HG02938 (cell line): Measurements from ENCODE around the gene BCL7B.
"Not testable (repeated sequence)": the region's sequence is repeated elsewhere in the genome, so short reads cannot be mapped to it uniquely, and the experiment has no call there.

ENCODE experiments used
- ATAC-seq: cut with Tn5 transposase; IDR thresholded peaks from one replicate; pipeline ENCODE4 v1.9.1; 2021; ENCODE audit warnings: mild to moderate bottlenecking, moderate library complexity; ENCODE audit not compliant: unreplicated experiment

The BCL7B gene

DNA sequence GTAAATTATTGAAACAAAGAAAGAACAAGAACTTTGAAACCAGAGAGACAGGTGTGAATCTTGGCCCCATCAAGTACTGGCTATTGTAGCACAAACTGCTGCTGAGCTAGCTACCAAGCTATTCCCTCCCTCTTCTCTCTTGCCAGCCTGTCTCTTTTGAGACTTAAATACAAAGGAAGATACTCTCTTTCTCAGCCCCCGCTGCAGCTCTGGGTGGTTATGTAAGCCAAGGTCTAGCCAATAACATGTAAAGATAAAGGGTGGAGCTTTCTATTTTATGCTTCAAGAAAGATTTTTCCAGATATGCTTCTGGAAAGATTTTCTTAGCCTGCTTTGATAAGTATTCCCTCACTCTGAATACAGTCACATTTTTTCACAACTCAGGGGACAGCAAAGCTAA, 52.6 kb downstream of the BCL7B start:
- no peak for ATAC-seq

- ATAC-seq = no peak
Measured at GRCh38 chr7:73504017-73504416, 53.5 kb downstream of the BCL7B start.

DNA sequence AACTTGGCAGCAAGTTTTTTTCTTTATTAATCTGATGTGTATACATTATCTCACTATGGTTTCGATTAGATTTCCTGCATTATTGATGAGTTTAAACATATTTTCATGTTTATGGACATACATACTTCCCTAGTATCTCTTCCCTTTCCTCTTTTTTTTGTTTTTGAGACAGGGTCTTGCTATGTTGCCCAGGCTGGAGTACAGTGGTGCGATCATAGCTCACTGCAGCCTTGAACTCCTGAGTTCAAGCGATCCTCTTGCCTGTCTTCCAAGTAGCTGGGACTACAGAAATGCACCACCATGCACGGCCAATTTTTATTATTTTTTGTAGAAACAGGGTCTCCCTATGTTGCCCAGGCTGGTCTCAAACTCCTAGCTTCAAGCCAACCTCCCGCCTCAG, 54.3 kb downstream of the BCL7B start:
- ATAC-seq = no peak

DNA sequence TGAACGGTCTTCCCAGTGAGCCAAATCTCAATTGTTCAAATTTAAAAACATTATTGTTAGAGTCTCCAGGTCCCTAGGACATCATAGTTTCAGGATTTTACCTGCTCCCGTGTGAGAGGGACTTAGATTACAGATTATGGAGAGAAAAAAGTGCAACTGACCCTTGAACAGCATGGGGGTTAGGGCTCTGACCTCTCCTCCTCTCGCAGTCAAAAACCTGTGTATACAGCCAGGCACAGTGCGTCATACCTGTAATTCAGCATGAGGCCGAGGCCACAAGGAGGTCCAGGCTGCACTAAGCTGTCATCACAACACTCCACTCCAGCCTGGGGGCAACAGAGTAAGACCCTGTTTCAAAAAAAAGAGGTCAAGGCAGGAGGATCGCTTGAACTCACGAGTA, 60.9 kb downstream of the BCL7B start:
- ATAC-seq = no peak

DNA sequence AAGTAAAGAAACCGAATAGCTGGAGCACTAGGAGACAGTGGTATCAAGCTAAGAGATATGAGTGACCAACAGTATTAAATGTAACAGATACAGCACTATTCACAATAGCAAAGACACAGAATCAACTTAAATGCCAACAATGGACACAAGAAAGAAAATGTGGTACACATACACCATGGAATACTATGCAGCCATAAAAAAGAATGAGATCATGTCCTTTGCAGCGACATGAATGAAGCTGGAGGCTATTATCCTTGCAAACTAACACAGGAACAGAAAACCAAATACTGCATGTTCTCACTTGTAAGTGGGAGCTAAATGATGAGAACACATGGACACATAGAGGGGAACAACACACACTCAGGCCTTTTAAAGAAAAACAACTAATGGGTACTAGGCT, 62.0 kb downstream of the BCL7B start:
- ATAC-seq = not testable (repeated sequence)

DNA sequence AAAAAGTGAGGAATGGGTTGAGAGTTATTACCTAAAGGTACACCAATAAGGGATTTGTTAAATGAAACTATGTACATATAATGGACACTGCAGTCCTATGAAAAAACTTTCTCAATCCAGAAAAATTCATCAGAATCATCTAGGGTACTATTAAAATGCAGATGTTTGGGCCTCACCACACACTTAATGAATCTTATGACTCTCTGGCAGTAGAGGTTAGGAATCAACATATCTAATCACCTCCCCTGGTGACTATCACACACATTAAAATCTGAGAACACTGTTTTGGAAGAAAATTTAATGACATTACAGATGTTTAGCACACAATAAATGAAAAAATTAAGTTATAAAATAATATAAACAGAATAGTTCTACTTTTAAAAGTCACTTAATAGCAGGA, 67.5 kb downstream of the BCL7B start:
- ATAC-seq = no peak

DNA sequence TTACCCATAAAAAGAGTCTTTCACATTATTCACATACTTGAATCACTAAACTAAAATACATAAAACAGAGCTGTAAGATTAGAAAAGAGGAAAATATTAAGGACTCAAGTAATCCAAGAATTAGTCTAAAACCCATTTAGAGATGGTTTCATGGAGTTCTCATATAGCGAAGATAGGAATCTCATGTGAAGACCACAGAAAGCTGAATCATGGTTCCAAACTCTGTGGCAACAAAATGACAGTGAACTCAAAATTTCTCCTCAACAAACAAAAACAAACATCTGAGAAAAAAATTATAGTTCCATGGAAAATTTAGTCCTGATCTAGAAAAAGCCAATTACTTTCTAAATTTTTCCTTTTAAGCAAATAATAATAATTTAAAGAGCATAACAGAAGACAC, 70.0 kb downstream of the BCL7B start:
- no peak for ATAC-seq
